ENCODE measurements around the gene SLC44A3.
A peak's percentile ranks its signal among the peaks of the same experiment; 100 is the strongest.

Gene SLC44A3, protein sequence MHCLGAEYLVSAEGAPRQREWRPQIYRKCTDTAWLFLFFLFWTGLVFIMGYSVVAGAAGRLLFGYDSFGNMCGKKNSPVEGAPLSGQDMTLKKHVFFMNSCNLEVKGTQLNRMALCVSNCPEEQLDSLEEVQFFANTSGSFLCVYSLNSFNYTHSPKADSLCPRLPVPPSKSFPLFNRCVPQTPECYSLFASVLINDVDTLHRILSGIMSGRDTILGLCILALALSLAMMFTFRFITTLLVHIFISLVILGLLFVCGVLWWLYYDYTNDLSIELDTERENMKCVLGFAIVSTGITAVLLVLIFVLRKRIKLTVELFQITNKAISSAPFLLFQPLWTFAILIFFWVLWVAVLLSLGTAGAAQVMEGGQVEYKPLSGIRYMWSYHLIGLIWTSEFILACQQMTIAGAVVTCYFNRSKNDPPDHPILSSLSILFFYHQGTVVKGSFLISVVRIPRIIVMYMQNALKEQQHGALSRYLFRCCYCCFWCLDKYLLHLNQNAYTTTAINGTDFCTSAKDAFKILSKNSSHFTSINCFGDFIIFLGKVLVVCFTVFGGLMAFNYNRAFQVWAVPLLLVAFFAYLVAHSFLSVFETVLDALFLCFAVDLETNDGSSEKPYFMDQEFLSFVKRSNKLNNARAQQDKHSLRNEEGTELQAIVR

GRCh38 chr1:94819945-94820746 lies at the start of gene SLC44A3:
TSS of gene SLC44A3 (plus strand) at chr1:94820357. CDS start at chr1:94820452, 95 bp downstream.
- no peak for FAIRE-seq

GRCh38 chr1:94772230-94772641 lies 47.9 kb upstream of the SLC44A3 start:
- FAIRE-seq = no peak

GRCh38 chr1:94772845-94773244 lies 47.3 kb upstream of the SLC44A3 start:
- FAIRE-seq = no peak

GRCh38 chr1:94773296-94773809 lies 46.8 kb upstream of the SLC44A3 start:
- no peak for FAIRE-seq

DNA sequence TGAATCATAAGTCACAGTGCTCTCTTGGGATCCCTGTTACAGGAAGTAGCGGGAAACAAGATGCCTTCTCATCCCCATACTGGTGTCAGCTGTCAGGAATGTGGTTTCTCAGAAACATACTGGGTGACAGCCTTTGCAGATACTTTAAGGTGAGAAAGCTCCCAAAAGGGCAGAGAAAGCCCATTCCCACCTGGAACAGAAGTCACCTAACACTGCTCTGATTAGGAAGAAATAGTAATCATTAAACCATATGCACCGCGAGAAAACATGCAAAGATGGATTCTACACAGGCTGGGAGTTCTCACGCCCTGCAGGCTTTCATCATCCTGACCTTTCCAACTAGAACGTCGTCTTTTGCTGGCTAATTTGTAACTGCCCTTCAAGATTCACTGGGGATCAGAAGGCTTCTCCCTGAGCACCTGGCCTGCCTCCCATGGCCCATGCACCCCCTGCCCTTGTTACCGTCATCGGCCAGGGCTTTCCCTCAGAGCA lies 46.2 kb upstream of the SLC44A3 start:
- FAIRE-seq = no peak

- no peak for FAIRE-seq
Observed at GRCh38 chr1:94776474-94776873, 43.7 kb upstream of the SLC44A3 start.

GRCh38 chr1:94777281-94777680 lies 42.9 kb upstream of the SLC44A3 start:
- no peak for FAIRE-seq

- FAIRE-seq = no peak
Observed at GRCh38 chr1:94778808-94779207, 41.3 kb upstream of the SLC44A3 start.

DNA sequence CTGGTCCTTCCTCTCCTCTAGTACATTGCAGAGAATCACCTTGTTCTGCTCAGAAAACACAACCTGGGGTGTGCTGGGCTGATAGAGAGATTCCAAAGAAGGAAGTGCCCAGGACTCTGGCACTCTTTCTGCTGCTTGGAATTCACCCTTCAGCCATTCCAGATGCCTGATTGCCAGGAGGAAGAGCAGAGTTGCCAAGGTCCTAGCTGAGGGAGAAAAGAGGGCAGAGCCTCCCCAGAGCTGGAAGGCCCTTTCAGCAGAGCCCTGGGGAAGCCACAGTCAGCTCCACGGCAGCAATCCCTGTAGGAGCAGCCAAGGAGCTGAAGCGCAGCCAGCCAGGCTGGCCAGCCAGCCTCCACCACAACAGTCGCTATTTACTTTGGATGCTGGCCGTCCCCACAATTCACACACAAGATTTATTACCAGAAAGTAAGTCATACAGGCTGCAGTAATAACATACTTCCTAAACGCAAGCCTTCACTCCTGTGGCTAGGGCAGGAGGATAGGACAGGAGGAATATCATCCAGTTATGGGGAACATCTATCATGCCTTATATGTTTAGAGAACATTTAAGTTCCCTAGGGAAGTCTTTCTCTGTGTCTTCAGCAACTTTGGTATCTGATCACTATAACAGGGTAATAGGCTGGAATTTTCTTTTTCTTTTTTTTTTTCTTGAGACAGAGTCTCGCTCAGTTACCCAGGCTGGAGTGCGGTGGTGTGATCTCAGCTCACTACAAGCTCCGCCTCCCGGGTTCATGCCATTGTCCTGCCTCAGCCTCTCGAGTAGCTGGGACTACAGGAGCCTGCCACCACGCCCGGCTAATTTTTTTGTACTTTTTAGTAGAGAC lies 36.6 kb upstream of the SLC44A3 start:
- FAIRE-seq = no peak

DNA sequence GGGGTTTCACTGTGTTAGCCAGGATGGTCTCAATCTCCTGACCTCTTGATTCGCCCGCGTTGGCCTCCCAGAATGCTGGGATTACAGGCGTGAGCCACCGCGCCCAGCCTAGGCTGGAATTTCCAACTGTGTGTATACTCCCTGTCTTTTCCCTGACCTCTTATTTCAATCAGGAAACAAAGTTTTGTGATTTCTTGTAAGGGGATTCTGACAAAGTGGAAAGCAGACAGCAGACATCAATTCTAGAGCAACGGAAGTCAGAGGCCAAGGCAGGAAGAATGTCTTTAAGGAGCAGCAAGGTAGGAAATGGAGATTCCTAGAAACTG lies 36.0 kb upstream of the SLC44A3 start:
- FAIRE-seq = no peak

DNA sequence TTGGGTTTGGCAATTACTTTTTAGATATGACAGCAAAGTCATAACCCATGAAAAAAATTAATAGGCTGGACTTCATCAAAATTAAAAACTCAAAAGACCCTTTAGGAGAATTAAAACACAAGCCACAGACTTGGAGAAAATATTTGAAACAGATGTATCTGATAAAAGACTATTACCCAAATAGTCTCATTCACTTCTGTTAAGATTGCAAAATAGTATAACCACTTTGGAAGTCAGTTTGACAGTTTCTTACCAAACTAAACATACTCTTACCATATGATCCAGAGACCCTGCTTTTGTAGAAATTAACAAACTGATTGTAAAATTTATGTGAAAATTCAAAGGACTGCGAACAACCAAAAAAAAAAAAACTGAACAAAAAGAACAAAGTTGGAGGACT lies 32.5 kb upstream of the SLC44A3 start:
- peak; percentile 13 for FAIRE-seq

- no peak for FAIRE-seq
Observed at GRCh38 chr1:94790246-94790645, 29.9 kb upstream of the SLC44A3 start.

DNA sequence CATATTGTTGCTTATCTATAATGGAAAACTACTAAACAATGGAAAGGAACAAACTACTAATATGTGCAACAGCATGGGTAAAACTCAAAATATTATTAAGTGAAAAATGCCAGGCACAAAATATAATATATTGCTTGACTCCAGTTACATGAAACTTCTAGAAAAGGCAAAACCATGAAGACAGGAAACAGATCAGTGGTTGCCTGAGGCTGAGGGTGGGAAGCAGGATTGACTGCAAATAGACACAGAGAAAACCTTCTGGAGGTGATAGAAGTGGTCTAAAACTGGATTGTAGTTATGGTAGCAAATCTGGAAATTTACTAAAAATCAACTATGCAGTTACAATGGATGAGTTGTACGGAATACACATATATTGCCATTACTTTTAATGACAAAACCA lies 29.5 kb upstream of the SLC44A3 start:
- FAIRE-seq = no peak

DNA sequence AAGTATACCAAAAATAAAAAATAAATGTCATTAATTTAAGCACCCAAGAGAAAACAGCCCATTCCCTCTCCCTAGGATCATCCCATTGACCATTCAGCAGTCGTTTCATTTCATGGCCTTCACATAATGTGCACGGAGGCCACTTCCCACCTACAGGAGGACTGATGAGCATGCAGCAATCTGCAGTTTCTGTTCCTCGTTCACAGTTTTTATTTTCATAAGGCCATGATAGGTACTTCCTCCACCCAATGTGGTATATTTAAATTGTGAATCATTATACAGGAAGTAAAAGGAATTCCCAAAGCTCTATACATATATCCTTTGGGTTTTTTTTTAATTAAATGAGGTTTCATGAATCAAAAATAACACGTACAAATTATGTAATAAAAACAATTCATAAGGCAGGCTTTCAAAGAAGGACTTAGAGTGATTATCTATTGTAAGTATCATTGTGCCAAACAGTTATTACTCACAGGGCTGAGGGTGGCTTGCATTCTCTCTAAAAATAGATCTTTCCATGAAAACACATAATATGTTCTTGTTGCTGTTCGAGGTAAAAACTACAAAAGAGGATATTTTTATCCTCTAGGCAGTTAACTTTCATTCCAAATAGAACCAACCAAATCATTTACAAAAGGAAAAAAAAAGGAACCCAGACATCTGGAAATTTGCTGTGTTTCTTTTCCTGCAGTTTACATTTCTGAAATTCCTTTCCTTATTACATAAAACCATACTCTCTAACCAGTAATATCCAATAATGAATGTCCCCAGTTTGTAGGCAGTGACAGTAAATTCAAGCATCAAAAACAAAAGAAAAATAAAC lies 27.5 kb upstream of the SLC44A3 start:
- FAIRE-seq = no peak

- no peak for FAIRE-seq
Observed at GRCh38 chr1:94793296-94793656, 26.9 kb upstream of the SLC44A3 start.

- no peak for FAIRE-seq
Observed at GRCh38 chr1:94795434-94795833, 24.7 kb upstream of the SLC44A3 start.

DNA sequence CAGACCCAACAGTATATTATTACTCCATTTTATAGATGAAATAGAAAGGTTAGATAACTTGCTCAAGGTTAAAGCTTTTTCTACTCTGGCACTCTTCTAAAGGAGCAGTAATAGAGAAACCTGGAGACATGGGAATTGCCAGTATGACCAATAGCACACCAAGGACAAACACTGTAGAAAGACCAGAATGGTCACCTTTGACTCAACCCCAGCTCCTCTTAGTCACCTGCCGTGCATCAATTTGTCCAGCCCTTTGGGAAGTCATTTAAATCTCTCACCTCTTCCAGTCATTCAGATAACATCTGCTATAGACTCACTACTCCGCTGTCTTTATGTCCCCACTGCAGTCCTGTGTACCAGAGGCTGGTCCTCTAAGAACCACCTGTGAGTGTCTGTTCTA lies 23.9 kb upstream of the SLC44A3 start:
- FAIRE-seq = no peak

- FAIRE-seq = no peak
Observed at GRCh38 chr1:94797291-94797690, 22.9 kb upstream of the SLC44A3 start.

DNA sequence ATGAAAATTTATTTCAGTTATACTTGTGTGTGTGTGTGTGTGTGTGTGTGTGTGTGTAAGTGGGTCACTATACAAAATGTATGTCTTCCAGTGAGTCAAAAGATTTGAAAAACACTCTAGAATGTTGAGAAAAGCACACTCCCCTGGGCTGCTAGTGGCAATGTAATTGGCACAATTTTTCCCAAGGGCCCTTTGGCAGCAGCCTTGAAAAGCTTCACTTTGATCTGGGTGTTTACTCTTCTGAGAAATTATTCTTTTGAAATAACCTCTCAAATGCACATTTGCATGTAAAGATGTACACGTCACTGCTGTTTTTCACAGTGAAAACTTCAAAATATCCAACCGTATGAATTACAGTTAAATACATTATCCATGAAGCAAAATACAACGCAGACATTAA lies 22.1 kb upstream of the SLC44A3 start:
- FAIRE-seq = no peak

- no peak for FAIRE-seq
Observed at GRCh38 chr1:94798462-94798861, 21.7 kb upstream of the SLC44A3 start.

DNA sequence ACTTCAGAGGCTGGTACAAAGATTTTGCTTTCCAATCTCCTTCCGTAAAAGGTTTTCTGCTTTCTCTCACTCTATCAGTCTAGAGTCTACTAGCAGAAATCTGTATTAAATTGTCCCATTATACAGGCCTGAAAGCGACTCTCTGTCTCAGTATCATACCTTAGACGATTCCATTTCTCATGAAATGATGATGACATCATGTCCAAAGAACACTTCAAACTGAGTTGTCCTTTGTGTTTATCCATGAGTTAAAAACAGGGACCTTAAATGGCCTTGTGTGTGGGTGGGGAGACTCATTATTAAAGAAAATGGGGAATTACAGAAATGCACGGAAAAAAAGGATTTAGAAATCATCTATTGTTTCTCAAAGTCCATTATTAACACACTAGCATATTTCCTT lies 21.0 kb upstream of the SLC44A3 start:
- no peak for FAIRE-seq
